Activated CD8-positive, alpha-beta memory T cell treated with anti-CD3 and anti-CD28 coated beads, Interleukin-2, amount 10 ng/mL, durations not matched to agents 7 days and 5 days (primary cell): ENCODE data around the gene CXCL9. TPM values are rescaled to one million over a fixed set of nuclear protein-coding genes. Genes with fewer than 3 reads are reported as not detected.

Experiments used
- ATAC-seq: fragments of 150-1000 bp; cut with Tn5 transposase; one replicate; pipeline ENCODE4 v1.10.0; 2021; ENCODE audit warnings: moderate library complexity
- CTCF ChIA-PET: fragments of 350-600 bp; sonication (Branson Sonifier 250); formaldehyde crosslinking; loops from one replicate; lab custom pipeline; 2021; ENCODE audit warnings: antibody characterized with exemption; lab: Charles Lee
- DNase-seq: peaks from one replicate; pipeline ENCODE4 v3.0.0-alpha.2; 2020
- H3K27ac Mint-ChIP-seq: one replicate; pipeline ENCODE4 v1.8.0; 2021; ENCODE audit warnings: mild to moderate bottlenecking, mixed read lengths
- H3K27me3 Mint-ChIP-seq: one replicate; pipeline ENCODE4 v1.8.0; 2021; ENCODE audit warnings: mixed read lengths
- H3K36me3 Mint-ChIP-seq: one replicate; pipeline ENCODE4 v1.8.0; 2021; ENCODE audit warnings: mild to moderate bottlenecking, mixed read lengths
- H3K4me1 Mint-ChIP-seq: one replicate; pipeline ENCODE4 v1.8.0; 2021; ENCODE audit warnings: mixed read lengths
- H3K4me3 Mint-ChIP-seq: one replicate; pipeline ENCODE4 v1.8.0; 2021; ENCODE audit warnings: mild to moderate bottlenecking, moderate library complexity, mixed read lengths
- H3K9me3 Mint-ChIP-seq: one replicate; pipeline ENCODE4 v1.8.0; 2022; ENCODE audit warnings: low read depth, mixed read lengths
- total RNA-seq, 2 experiments: library from RNA; stranded (reverse); gene quantifications; one replicate each; pipeline ENCODE4 v1.2.3, GENCODE V29; 2021

The CXCL9 gene
- total RNA-seq, 2 experiments from 2014 or later: 0.07 TPM; not detected in 1

GRCh38 chr4:76029300-76029699 lies 22.0 kb upstream of the CXCL9 start:
- DNase-seq (no peak), ATAC-seq (no peak)
- Mint-ChIP-seq H3K27ac (no peak overlapping the region), H3K4me1 (peaks cover 21% of the 10 kb centered on the region), H3K36me3 (peaks cover 10% of the 10 kb centered on the region), H3K9me3 (no peaks in the 10 kb centered on the region), H3K4me3 (no peak overlapping the region), H3K27me3 (peaks cover 33% of the 10 kb centered on the region)
- CTCF ChIA-PET: no interaction called here

- CTCF ChIA-PET: no interaction called here
- Mint-ChIP-seq H3K9me3 (no peaks in the 10 kb centered on the region), H3K27ac (peak overlapping the region; percentile 16), H3K4me1 (peaks cover 25% of the 10 kb centered on the region), H3K27me3 (peaks cover 30% of the 10 kb centered on the region), H3K4me3 (peak overlapping the region; percentile 18), H3K36me3 (peaks cover 10% of the 10 kb centered on the region)
- ATAC-seq: no peak
- no peak for DNase-seq
Measured at GRCh38 chr4:76028350-76028765, 21.0 kb upstream of the CXCL9 start.

- ATAC-seq (no peak), DNase-seq (no peak)
- no peaks in the 10 kb centered on the region for H3K9me3 Mint-ChIP-seq
Measured at GRCh38 chr4:76024065-76024464, 16.8 kb upstream of the CXCL9 start.

GRCh38 chr4:76023389-76023788 lies 16.1 kb upstream of the CXCL9 start, which contains the start of gene CXCL10:
Gene CXCL10, minus strand, starts transcription at chr4:76023497. Its CDS starts 66 bp downstream, at chr4:76023431.
- Mint-ChIP-seq H3K36me3 (peaks cover 11% of the 10 kb centered on the region), H3K27me3 (peaks cover 6% of the 10 kb centered on the region), H3K9me3 (no peaks in the 10 kb centered on the region), H3K4me3 (no peak within 1 kb of the TSS), H3K27ac (no peak within 1 kb of the TSS), H3K4me1 (peaks cover 35% of the 10 kb centered on the region)
- ATAC-seq (no peak), DNase-seq (no peak)
- CTCF ChIA-PET: no interaction called here

More at GRCh38 chr4:76024065-76024464, 16.8 kb upstream of the CXCL9 start:
- Mint-ChIP-seq H3K27me3 (peaks cover 10% of the 10 kb centered on the region), H3K4me1 (peaks cover 39% of the 10 kb centered on the region), H3K27ac (no peak overlapping the region), H3K4me3 (no peak overlapping the region), H3K36me3 (peaks cover 13% of the 10 kb centered on the region)
- CTCF ChIA-PET: interaction anchor here (0.9 kb wide), 1 partner anchor 35 kb away, joined by 4 read pairs; no protein-coding TSS in a partner anchor

- DNase-seq (no peak), ATAC-seq (no peak)
- Mint-ChIP-seq H3K9me3 (no peaks in the 10 kb centered on the region), H3K4me1 (peaks cover 30% of the 10 kb centered on the region), H3K4me3 (no peak overlapping the region), H3K27me3 (peaks cover 4% of the 10 kb centered on the region), H3K36me3 (peaks cover 15% of the 10 kb centered on the region), H3K27ac (no peak overlapping the region)
- CTCF ChIA-PET: no interaction called here
Measured at GRCh38 chr4:76022677-76023076, 15.4 kb upstream of the CXCL9 start.

GRCh38 chr4:76022031-76022430 lies 14.7 kb upstream of the CXCL9 start:
- DNase-seq: no peak
- CTCF ChIA-PET: no interaction called here
- no peak for ATAC-seq
- H3K27me3 Mint-ChIP-seq: peaks cover 4% of the 10 kb centered on the region
- peaks cover 15% of the 10 kb centered on the region for H3K36me3 Mint-ChIP-seq
- no peaks in the 10 kb centered on the region for H3K9me3 Mint-ChIP-seq
- H3K4me3 Mint-ChIP-seq: no peak overlapping the region
- H3K27ac Mint-ChIP-seq: no peak overlapping the region
- H3K4me1 Mint-ChIP-seq: peaks cover 32% of the 10 kb centered on the region

- no peaks in the 10 kb centered on the region for H3K9me3 Mint-ChIP-seq
- peaks cover 16% of the 10 kb centered on the region for H3K36me3 Mint-ChIP-seq
- ATAC-seq (no peak), DNase-seq (no peak)
- no peak overlapping the region for H3K27ac Mint-ChIP-seq
- H3K4me3 Mint-ChIP-seq: no peak overlapping the region
- CTCF ChIA-PET: interaction anchor here (1.0 to 1.2 kb wide), 2 partner anchors 20 to 37 kb away, joined by 3 read pairs; no protein-coding TSS in a partner anchor
- no peaks in the 10 kb centered on the region for H3K27me3 Mint-ChIP-seq
- peaks cover 39% of the 10 kb centered on the region for H3K4me1 Mint-ChIP-seq
Measured at GRCh38 chr4:76017056-76017686, 9.9 kb upstream of the CXCL9 start.

- ATAC-seq (peak; percentile 86), DNase-seq (peak; percentile 80)
- H3K4me1 Mint-ChIP-seq: peaks cover 41% of the 10 kb centered on the region
- CTCF ChIA-PET: interaction anchor here (0.8 to 1.2 kb wide), 4 partner anchors 19 to 45 kb away, joined by 3 read pairs; no protein-coding TSS in a partner anchor
- H3K9me3 Mint-ChIP-seq: no peaks in the 10 kb centered on the region
- no peak overlapping the region for H3K4me3 Mint-ChIP-seq
- no peak overlapping the region for H3K27ac Mint-ChIP-seq
- H3K27me3 Mint-ChIP-seq: no peaks in the 10 kb centered on the region
- peaks cover 13% of the 10 kb centered on the region for H3K36me3 Mint-ChIP-seq
Measured at GRCh38 chr4:76016393-76016792, 9.1 kb upstream of the CXCL9 start.

GRCh38 chr4:76013540-76013939 lies 6.2 kb upstream of the CXCL9 start:
- H3K4me1 Mint-ChIP-seq: peaks cover 34% of the 10 kb centered on the region
- H3K27me3 Mint-ChIP-seq: peaks cover 3% of the 10 kb centered on the region
- DNase-seq (no peak), ATAC-seq (no peak)
- no peaks in the 10 kb centered on the region for H3K9me3 Mint-ChIP-seq
- no peak overlapping the region for H3K4me3 Mint-ChIP-seq
- H3K36me3 Mint-ChIP-seq: peaks cover 12% of the 10 kb centered on the region
- CTCF ChIA-PET: interaction anchor here (0.9 to 2.0 kb wide), 2 partner anchors 18 to 23 kb away, joined by 3 to 10 read pairs; no protein-coding TSS in a partner anchor
- H3K27ac Mint-ChIP-seq: no peak overlapping the region

GRCh38 chr4:76012388-76012801 lies 5.1 kb upstream of the CXCL9 start:
- Mint-ChIP-seq H3K9me3 (no peaks in the 10 kb centered on the region), H3K4me1 (peaks cover 33% of the 10 kb centered on the region), H3K36me3 (peaks cover 8% of the 10 kb centered on the region), H3K27me3 (peaks cover 11% of the 10 kb centered on the region), H3K4me3 (no peak overlapping the region), H3K27ac (no peak overlapping the region)
- CTCF ChIA-PET: no interaction called here
- DNase-seq (no peak), ATAC-seq (no peak)

GRCh38 chr4:76011700-76012387 lies 4.5 kb upstream of the CXCL9 start:
- no peaks in the 10 kb centered on the region for H3K9me3 Mint-ChIP-seq
- peaks cover 28% of the 10 kb centered on the region for H3K4me1 Mint-ChIP-seq
- DNase-seq (no peak), ATAC-seq (no peak)
- peaks cover 17% of the 10 kb centered on the region for H3K27me3 Mint-ChIP-seq
- H3K4me3 Mint-ChIP-seq: no peak overlapping the region
- peaks cover 8% of the 10 kb centered on the region for H3K36me3 Mint-ChIP-seq
- no peak overlapping the region for H3K27ac Mint-ChIP-seq
- CTCF ChIA-PET: no interaction called here

- Mint-ChIP-seq H3K36me3 (peaks cover 7% of the 10 kb centered on the region), H3K4me1 (peaks cover 21% of the 10 kb centered on the region), H3K27me3 (peaks cover 20% of the 10 kb centered on the region), H3K27ac (no peak overlapping the region), H3K4me3 (no peak overlapping the region), H3K9me3 (no peaks in the 10 kb centered on the region)
- no peak for DNase-seq
- ATAC-seq: no peak
- CTCF ChIA-PET: interaction anchor here (1.7 kb wide), 1 partner anchor 15 kb away, joined by 6 read pairs; no protein-coding TSS in a partner anchor
Measured at GRCh38 chr4:76011018-76011670, 3.8 kb upstream of the CXCL9 start.

GRCh38 chr4:76010576-76010975 lies 3.3 kb upstream of the CXCL9 start:
- Mint-ChIP-seq H3K9me3 (no peaks in the 10 kb centered on the region), H3K36me3 (peaks cover 9% of the 10 kb centered on the region), H3K4me3 (no peak overlapping the region), H3K27me3 (peaks cover 25% of the 10 kb centered on the region), H3K27ac (no peak overlapping the region), H3K4me1 (peaks cover 17% of the 10 kb centered on the region)
- DNase-seq (no peak), ATAC-seq (no peak)
- CTCF ChIA-PET: interaction anchor here (1.0 to 1.7 kb wide), 2 partner anchors 13 to 15 kb away, joined by 3 to 6 read pairs; no protein-coding TSS in a partner anchor
